Mucosa of rectum (tissue), 2 donors: ENCODE results near the gene CACNA1H.

Experiments used
- H3K27ac ChIP-seq, 2 donors: one replicate each; pipeline ENCODE4 v1.7.0; 2013; ENCODE audit warnings: inconsistent platforms in 2 of 2, low read depth in 2 of 2, low read length in 2 of 2
- H3K27me3 ChIP-seq, 2 donors: one replicate each; pipeline ENCODE4 v1.7.0; 2013; ENCODE audit warnings: low read length in 2 of 2; ENCODE audit not compliant: control insufficient read depth in 2 of 2, insufficient read depth in 2 of 2
- H3K36me3 ChIP-seq, 2 donors: one replicate each; pipeline ENCODE4 v1.7.0; 2013; ENCODE audit warnings: low read length in 2 of 2; ENCODE audit not compliant: control insufficient read depth in 2 of 2, insufficient read depth in 2 of 2
- H3K4me1 ChIP-seq, 2 donors: one replicate each; pipeline ENCODE4 v1.7.0; 2013; ENCODE audit warnings: low read length in 2 of 2, mild to moderate bottlenecking in 1 of 2; ENCODE audit not compliant: control insufficient read depth in 2 of 2, insufficient read depth in 2 of 2
- H3K4me3 ChIP-seq, 2 donors: one replicate each; pipeline ENCODE4 v1.7.0; 2013; ENCODE audit warnings: low read length in 2 of 2
- H3K9ac ChIP-seq, 2 donors: one replicate each; pipeline ENCODE4 v1.7.0; 2013; ENCODE audit warnings: low read length in 2 of 2, low read depth in 1 of 2, mild to moderate bottlenecking in 1 of 2
- H3K9me3 ChIP-seq, 2 donors: one replicate each; pipeline ENCODE4 v1.7.0; 2013; ENCODE audit warnings: low read length in 2 of 2; ENCODE audit not compliant: control insufficient read depth in 2 of 2
- donor health status: healthy.
- donor health status: Normal muscosa, but diverticular disease.

Gene CACNA1H

GRCh38 chr16:1211451-1212268 lies 58.8 kb downstream of the CACNA1H start:
- H3K36me3 ChIP-seq, result no peaks in the 10 kb centered on the region

GRCh38 chr16:1212616-1213194 lies 59.8 kb downstream of the CACNA1H start:
- H3K36me3 ChIP-seq, result no peaks in the 10 kb centered on the region

More at GRCh38 chr16:1211451-1212268, 58.8 kb downstream of the CACNA1H start:
- no peaks in the 10 kb centered on the region for H3K9me3 ChIP-seq
- no peaks in the 10 kb centered on the region for H3K27me3 ChIP-seq
- H3K27ac ChIP-seq, result no peak overlapping the region
- H3K4me1 ChIP-seq, result no peaks in the 10 kb centered on the region
- no peak overlapping the region for H3K9ac ChIP-seq
- H3K4me3 ChIP-seq, result no peak overlapping the region

GRCh38 chr16:1213231-1213630 lies 60.3 kb downstream of the CACNA1H start:
- Histone ChIP-seq H3K27ac (no peak overlapping the region), H3K4me3 (no peak overlapping the region), H3K9ac (no peak overlapping the region), H3K4me1 (no peaks in the 10 kb centered on the region), H3K27me3 (no peaks in the 10 kb centered on the region), H3K36me3 (no peaks in the 10 kb centered on the region), H3K9me3 (no peaks in the 10 kb centered on the region)

More at GRCh38 chr16:1212616-1213194, 59.8 kb downstream of the CACNA1H start:
- Histone ChIP-seq H3K4me1 (no peaks in the 10 kb centered on the region), H3K4me3 (no peak overlapping the region), H3K9me3 (no peaks in the 10 kb centered on the region), H3K27me3 (no peaks in the 10 kb centered on the region), H3K27ac (no peak overlapping the region), H3K9ac (no peak overlapping the region)

GRCh38 chr16:1213796-1214372 lies 61.0 kb downstream of the CACNA1H start:
- Histone ChIP-seq H3K27me3 (no peaks in the 10 kb centered on the region), H3K4me3 (no peak overlapping the region), H3K9me3 (no peaks in the 10 kb centered on the region), H3K36me3 (no peaks in the 10 kb centered on the region), H3K27ac (no peak overlapping the region), H3K4me1 (no peaks in the 10 kb centered on the region), H3K9ac (no peak overlapping the region)

- H3K27me3 ChIP-seq, result no peaks in the 10 kb centered on the region
- no peaks in the 10 kb centered on the region for H3K4me1 ChIP-seq
- no peak overlapping the region for H3K9ac ChIP-seq
- no peak overlapping the region for H3K4me3 ChIP-seq
- H3K9me3 ChIP-seq, result no peaks in the 10 kb centered on the region
- no peak overlapping the region for H3K27ac ChIP-seq
- H3K36me3 ChIP-seq, result no peaks in the 10 kb centered on the region
Measured at GRCh38 chr16:1214719-1215118, 61.8 kb downstream of the CACNA1H start.

- no peak overlapping the region for H3K9ac ChIP-seq
- no peak overlapping the region for H3K27ac ChIP-seq
- no peaks in the 10 kb centered on the region for H3K27me3 ChIP-seq
- no peak overlapping the region for H3K4me3 ChIP-seq
- no peaks in the 10 kb centered on the region for H3K4me1 ChIP-seq
- no peaks in the 10 kb centered on the region for H3K9me3 ChIP-seq
- H3K36me3 ChIP-seq, result no peaks in the 10 kb centered on the region
Measured at GRCh38 chr16:1215574-1216295, 62.8 kb downstream of the CACNA1H start.

- Histone ChIP-seq H3K4me1 (no peaks in the 10 kb centered on the region), H3K27me3 (no peaks in the 10 kb centered on the region), H3K9me3 (no peaks in the 10 kb centered on the region), H3K4me3 (no peak overlapping the region), H3K9ac (no peak overlapping the region), H3K27ac (no peak overlapping the region), H3K36me3 (no peaks in the 10 kb centered on the region)
Measured at GRCh38 chr16:1216296-1216619, 63.4 kb downstream of the CACNA1H start.

- H3K27me3 ChIP-seq, result no peaks in the 10 kb centered on the region
- no peak overlapping the region for H3K4me3 ChIP-seq
- no peaks in the 10 kb centered on the region for H3K9me3 ChIP-seq
- H3K9ac ChIP-seq, result no peak overlapping the region
- H3K4me1 ChIP-seq, result no peaks in the 10 kb centered on the region
- H3K27ac ChIP-seq, result no peak overlapping the region
- H3K36me3 ChIP-seq, result no peaks in the 10 kb centered on the region
Measured at GRCh38 chr16:1216681-1217400, 63.9 kb downstream of the CACNA1H start.

GRCh38 chr16:1217526-1217925 lies 64.6 kb downstream of the CACNA1H start:
- no peak overlapping the region for H3K27ac ChIP-seq
- H3K9me3 ChIP-seq, result no peaks in the 10 kb centered on the region
- H3K9ac ChIP-seq, result no peak overlapping the region
- H3K4me3 ChIP-seq, result no peak overlapping the region
- no peaks in the 10 kb centered on the region for H3K36me3 ChIP-seq
- H3K4me1 ChIP-seq, result no peaks in the 10 kb centered on the region
- H3K27me3 ChIP-seq, result no peaks in the 10 kb centered on the region
